ENCODE measurements around the gene TCERG1L. TPM values are rescaled to one million over a fixed set of nuclear protein-coding genes. Genes with fewer than 3 reads are reported as not detected.

Gene TCERG1L
- total and polyA plus RNA-seq, 2 experiments from 2014 or later: not detected

DNA sequence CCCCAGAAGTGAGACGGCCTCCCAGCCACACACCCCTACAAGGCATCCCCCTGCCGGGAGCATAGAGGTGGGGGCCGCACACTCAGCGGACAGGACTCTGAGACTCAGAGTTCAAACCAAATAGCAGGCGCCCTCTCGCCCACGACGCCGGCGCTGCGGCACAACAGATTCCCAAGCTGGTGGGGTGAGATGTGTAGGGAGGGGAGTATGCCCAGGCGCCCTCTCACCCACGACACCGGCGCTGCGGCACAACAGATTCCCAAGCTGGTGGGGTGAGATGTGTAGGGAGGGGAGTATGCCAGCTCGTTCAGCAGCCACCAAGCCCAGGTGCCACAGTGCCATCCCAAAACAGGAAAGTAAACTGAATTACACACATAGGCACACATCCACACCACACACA, 64.7 kb downstream of the TCERG1L start:
- DNase-seq: no peak
- H3F3A ChIP-seq (ENCODE audit: insufficient read depth): no peaks in the 10 kb centered on the region
- 65 to 66% methylated on average over 17 of the region's 17 CpGs for WGBS, 2 experiments (ENCODE audit: low coverage in 1 of 2, low lambda C conversion rate in 2 of 2, missing lambda C conversion rate in 2 of 2)
- H3K27ac ChIP-seq: no peak overlapping the region
- H3K4me3 ChIP-seq: no peak overlapping the region
- H3K4me1 ChIP-seq (ENCODE audit: insufficient read depth): no peaks in the 10 kb centered on the region
- no peak overlapping the region for H3K4me2 ChIP-seq (ENCODE audit: unreplicated experiment)
- H3K9me3 ChIP-seq (ENCODE audit: low read depth): no peaks in the 10 kb centered on the region
- no peaks in the 10 kb centered on the region for H3K79me2 ChIP-seq (ENCODE audit: insufficient read depth)
- TF ChIP-seq EZH2 (IDR thresholded peaks at IDR 0.05; ENCODE audit: insufficient read depth, poor library complexity, severe bottlenecking) (no peak), EZH2phosphoT487 (IDR thresholded peaks at IDR 0.05; ENCODE audit: insufficient read depth, low read depth) (no peak)
- no peak overlapping the region for H2AFZ ChIP-seq
- H4K20me1 ChIP-seq (ENCODE audit: insufficient read depth): no peaks in the 10 kb centered on the region
- H3K36me3 ChIP-seq (ENCODE audit: low read depth): no peaks in the 10 kb centered on the region
- no peaks in the 10 kb centered on the region for H3K9me2 ChIP-seq (ENCODE audit: insufficient read depth)
- H3K27me3 ChIP-seq (replicated peaks; ENCODE audit: insufficient read depth): no peaks in the 10 kb centered on the region
- in situ Hi-C loops (cut with MboI): no loop called here
- no peak overlapping the region for H3K9ac ChIP-seq

GRCh38 chr10:131246089-131246488, 65.4 kb downstream of the TCERG1L start:
- no peak for TF ChIP-seq EZH2phosphoT487 (IDR thresholded peaks at IDR 0.05; ENCODE audit: insufficient read depth, low read depth)
- TF ChIP-seq EZH2 (IDR thresholded peaks at IDR 0.05; ENCODE audit: insufficient read depth, poor library complexity, severe bottlenecking): no peak
- no peak for DNase-seq
- no peak overlapping the region for H3K4me2 ChIP-seq (ENCODE audit: unreplicated experiment)
- no peak overlapping the region for H2AFZ ChIP-seq
- in situ Hi-C loops (cut with MboI): no loop called here
- H4K20me1 ChIP-seq (ENCODE audit: insufficient read depth): no peaks in the 10 kb centered on the region
- no peaks in the 10 kb centered on the region for H3K79me2 ChIP-seq (ENCODE audit: insufficient read depth)
- no peaks in the 10 kb centered on the region for H3K36me3 ChIP-seq (ENCODE audit: low read depth)
- 13 to 17% methylated on average over 4 of the region's 4 CpGs for WGBS, 2 experiments (ENCODE audit: low coverage in 1 of 2, low lambda C conversion rate in 2 of 2, missing lambda C conversion rate in 2 of 2)
- no peaks in the 10 kb centered on the region for H3K9me2 ChIP-seq (ENCODE audit: insufficient read depth)
- H3F3A ChIP-seq (ENCODE audit: insufficient read depth): no peaks in the 10 kb centered on the region
- H3K9ac ChIP-seq: no peak overlapping the region
- no peak overlapping the region for H3K27ac ChIP-seq
- H3K9me3 ChIP-seq (ENCODE audit: low read depth): no peaks in the 10 kb centered on the region
- no peak overlapping the region for H3K4me3 ChIP-seq
- H3K4me1 ChIP-seq (ENCODE audit: insufficient read depth): no peaks in the 10 kb centered on the region
- H3K27me3 ChIP-seq (replicated peaks; ENCODE audit: insufficient read depth): no peaks in the 10 kb centered on the region

GRCh38 chr10:131245475-131246059, 66.0 kb downstream of the TCERG1L start:
- no peaks in the 10 kb centered on the region for H4K20me1 ChIP-seq (ENCODE audit: insufficient read depth)
- no peaks in the 10 kb centered on the region for H3F3A ChIP-seq (ENCODE audit: insufficient read depth)
- in situ Hi-C loops (cut with MboI): no loop called here
- no peak overlapping the region for H3K9ac ChIP-seq
- TF ChIP-seq EZH2phosphoT487 (IDR thresholded peaks at IDR 0.05; ENCODE audit: insufficient read depth, low read depth) (no peak), EZH2 (IDR thresholded peaks at IDR 0.05; ENCODE audit: insufficient read depth, poor library complexity, severe bottlenecking) (no peak)
- no peaks in the 10 kb centered on the region for H3K9me2 ChIP-seq (ENCODE audit: insufficient read depth)
- H3K79me2 ChIP-seq (ENCODE audit: insufficient read depth): no peaks in the 10 kb centered on the region
- no peaks in the 10 kb centered on the region for H3K27me3 ChIP-seq (replicated peaks; ENCODE audit: insufficient read depth)
- H3K4me3 ChIP-seq: no peak overlapping the region
- no peaks in the 10 kb centered on the region for H3K9me3 ChIP-seq (ENCODE audit: low read depth)
- WGBS, 2 experiments (ENCODE audit: low coverage in 1 of 2, low lambda C conversion rate in 2 of 2, missing lambda C conversion rate in 2 of 2): 47 to 48% methylated on average over 21 to 22 of the region's 22 CpGs
- DNase-seq: no peak
- no peak overlapping the region for H3K27ac ChIP-seq
- no peak overlapping the region for H2AFZ ChIP-seq
- H3K4me1 ChIP-seq (ENCODE audit: insufficient read depth): no peaks in the 10 kb centered on the region
- H3K4me2 ChIP-seq (ENCODE audit: unreplicated experiment): no peak overlapping the region
- H3K36me3 ChIP-seq (ENCODE audit: low read depth): no peaks in the 10 kb centered on the region

DNA sequence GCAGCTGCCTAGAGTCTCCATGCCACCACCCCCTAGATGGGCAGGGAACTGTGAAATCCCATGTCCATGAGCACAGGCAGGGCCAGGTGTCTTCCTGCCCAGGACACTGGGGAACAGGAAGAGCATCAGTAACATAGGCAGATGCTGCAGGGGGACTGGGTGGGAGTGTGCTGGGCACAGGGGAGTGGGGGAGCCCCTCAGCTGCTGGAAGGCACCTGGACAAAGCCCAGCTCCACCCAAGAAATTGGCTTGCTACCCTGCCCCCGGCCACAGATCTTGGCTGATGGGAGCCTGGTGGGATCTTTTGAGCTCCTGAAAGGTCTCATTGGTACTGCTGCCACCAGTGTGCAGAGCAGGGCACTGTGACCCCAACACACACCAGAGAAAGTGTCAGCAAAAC, 66.7 kb downstream of the TCERG1L start:
- H3K36me3 ChIP-seq (ENCODE audit: low read depth): no peaks in the 10 kb centered on the region
- H3K4me3 ChIP-seq: no peak overlapping the region
- H3F3A ChIP-seq (ENCODE audit: insufficient read depth): no peaks in the 10 kb centered on the region
- H3K27me3 ChIP-seq (replicated peaks; ENCODE audit: insufficient read depth): no peaks in the 10 kb centered on the region
- no peaks in the 10 kb centered on the region for H3K4me1 ChIP-seq (ENCODE audit: insufficient read depth)
- no peaks in the 10 kb centered on the region for H4K20me1 ChIP-seq (ENCODE audit: insufficient read depth)
- no peaks in the 10 kb centered on the region for H3K79me2 ChIP-seq (ENCODE audit: insufficient read depth)
- in situ Hi-C loops (cut with MboI): no loop called here
- H3K9me3 ChIP-seq (ENCODE audit: low read depth): no peaks in the 10 kb centered on the region
- DNase-seq: no peak
- WGBS, 2 experiments (ENCODE audit: low coverage in 1 of 2, low lambda C conversion rate in 2 of 2, missing lambda C conversion rate in 2 of 2): 0 to 17% methylated on average over 1 of the region's 1 CpG
- H3K9me2 ChIP-seq (ENCODE audit: insufficient read depth): no peaks in the 10 kb centered on the region
- no peak for TF ChIP-seq EZH2phosphoT487 (IDR thresholded peaks at IDR 0.05; ENCODE audit: insufficient read depth, low read depth)
- TF ChIP-seq EZH2 (IDR thresholded peaks at IDR 0.05; ENCODE audit: insufficient read depth, poor library complexity, severe bottlenecking): no peak
- no peak overlapping the region for H3K9ac ChIP-seq
- H3K4me2 ChIP-seq (ENCODE audit: unreplicated experiment): no peak overlapping the region
- no peak overlapping the region for H2AFZ ChIP-seq
- H3K27ac ChIP-seq: no peak overlapping the region

- no peak for DNase-seq
Observed at GRCh38 chr10:131243076-131243475, 68.4 kb downstream of the TCERG1L start.

More at GRCh38 chr10:131243076-131243475, 68.4 kb downstream of the TCERG1L start:
- Histone ChIP-seq H3K36me3 (ENCODE audit: low read depth) (no peaks in the 10 kb centered on the region), H3F3A (ENCODE audit: insufficient read depth) (no peaks in the 10 kb centered on the region), H3K79me2 (ENCODE audit: insufficient read depth) (no peaks in the 10 kb centered on the region), H3K27me3 (replicated peaks; ENCODE audit: insufficient read depth) (no peaks in the 10 kb centered on the region), H3K4me2 (ENCODE audit: unreplicated experiment) (no peak overlapping the region), H4K20me1 (ENCODE audit: insufficient read depth) (no peaks in the 10 kb centered on the region), H3K4me1 (ENCODE audit: insufficient read depth) (no peaks in the 10 kb centered on the region), H2AFZ (no peak overlapping the region), H3K9ac (no peak overlapping the region), H3K9me2 (ENCODE audit: insufficient read depth) (no peaks in the 10 kb centered on the region), H3K27ac (no peak overlapping the region), H3K9me3 (ENCODE audit: low read depth) (no peaks in the 10 kb centered on the region), H3K4me3 (no peak overlapping the region)
- in situ Hi-C loops (cut with MboI): no loop called here
- WGBS, 2 experiments (ENCODE audit: low coverage in 1 of 2, low lambda C conversion rate in 2 of 2, missing lambda C conversion rate in 2 of 2): 50% methylated on average over 12 of the region's 12 CpGs
- TF ChIP-seq EZH2phosphoT487 (IDR thresholded peaks at IDR 0.05; ENCODE audit: insufficient read depth, low read depth): no peak
- no peak for TF ChIP-seq EZH2 (IDR thresholded peaks at IDR 0.05; ENCODE audit: insufficient read depth, poor library complexity, severe bottlenecking)
